HG03460 (cell line): Measurements from ENCODE around the gene JMJD6.
"Not testable (repeated sequence)": the region's sequence is repeated elsewhere in the genome, so short reads cannot be mapped to it uniquely, and the experiment has no call there.

Experiments
- ATAC-seq: cut with Tn5 transposase; IDR thresholded peaks from one replicate; pipeline ENCODE4 v1.9.1; 2021; ENCODE audit not compliant: unreplicated experiment

JMJD6 gene

DNA sequence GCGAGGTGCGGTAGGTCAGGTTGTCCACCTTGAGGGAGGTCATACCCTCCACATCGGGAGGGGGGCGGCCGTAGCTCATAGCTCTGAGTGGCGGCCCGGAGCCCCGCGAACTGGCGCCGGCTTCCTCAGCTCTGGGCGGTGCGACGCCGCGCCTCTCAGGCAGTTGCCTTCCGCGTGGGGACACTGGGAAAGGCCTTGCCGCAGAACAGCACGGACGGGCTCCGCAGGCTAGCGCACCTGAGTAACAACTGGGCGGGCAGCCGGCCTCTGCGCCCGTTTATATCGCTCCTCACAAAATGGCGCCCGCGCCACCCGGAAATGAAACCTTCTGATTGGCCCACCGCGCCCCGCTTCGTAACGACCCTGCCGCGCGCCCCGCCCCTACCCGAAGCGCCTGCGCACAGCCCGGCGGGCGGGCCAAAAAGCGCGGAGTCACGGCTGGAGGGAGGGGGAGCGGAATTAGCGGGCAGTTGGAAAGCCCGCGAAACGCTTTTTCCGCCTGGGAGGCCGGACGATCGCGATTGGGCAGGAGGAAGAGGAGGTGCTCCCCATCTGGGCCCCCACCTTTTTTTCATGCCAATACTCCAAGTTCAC lies 10.8 kb upstream of the JMJD6 start, which contains the start of gene SRSF2:
Gene SRSF2, minus strand, starts transcription at position 250 of the 594 bp plus-strand sequence. Its CDS starts 171 bp downstream, at position 79.
- peak; percentile 60 for ATAC-seq

DNA sequence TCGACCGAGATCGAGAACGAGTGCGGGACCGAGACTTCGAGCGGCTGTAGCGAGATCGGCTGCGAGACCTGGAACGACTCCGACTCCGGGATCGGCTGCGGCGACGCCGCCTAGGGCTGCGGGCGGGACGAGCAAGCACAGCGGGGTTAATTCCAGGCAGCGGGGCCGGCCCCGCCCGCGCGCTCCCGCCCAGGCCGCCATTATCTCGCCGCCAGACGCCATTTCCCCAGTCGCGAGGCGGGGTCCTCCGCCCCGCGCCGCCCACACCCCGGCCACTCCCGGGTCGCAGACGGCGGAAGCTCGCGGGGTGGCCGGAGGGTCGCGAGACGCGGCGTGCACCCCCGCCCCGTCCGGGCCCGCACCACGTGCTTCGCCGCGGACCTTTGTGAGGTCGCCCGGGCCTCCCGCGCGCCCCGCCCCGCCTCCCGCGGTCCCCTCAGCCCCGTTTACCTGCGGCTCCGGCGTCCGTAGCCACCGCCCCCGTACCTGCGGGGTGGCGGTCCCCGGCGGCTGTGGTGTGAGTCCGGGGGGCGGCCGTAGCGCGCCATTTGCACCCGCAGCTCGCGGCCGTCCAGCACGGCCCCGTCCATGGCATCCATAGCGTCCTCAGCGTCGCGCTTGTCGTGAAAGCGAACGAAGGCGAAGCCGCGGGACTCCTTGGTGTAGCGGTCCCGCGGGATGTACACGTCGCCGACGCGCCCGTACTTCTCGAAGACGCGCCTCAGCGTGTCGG lies 10.1 kb upstream of the JMJD6 start:
- ATAC-seq = peak; percentile 19

DNA sequence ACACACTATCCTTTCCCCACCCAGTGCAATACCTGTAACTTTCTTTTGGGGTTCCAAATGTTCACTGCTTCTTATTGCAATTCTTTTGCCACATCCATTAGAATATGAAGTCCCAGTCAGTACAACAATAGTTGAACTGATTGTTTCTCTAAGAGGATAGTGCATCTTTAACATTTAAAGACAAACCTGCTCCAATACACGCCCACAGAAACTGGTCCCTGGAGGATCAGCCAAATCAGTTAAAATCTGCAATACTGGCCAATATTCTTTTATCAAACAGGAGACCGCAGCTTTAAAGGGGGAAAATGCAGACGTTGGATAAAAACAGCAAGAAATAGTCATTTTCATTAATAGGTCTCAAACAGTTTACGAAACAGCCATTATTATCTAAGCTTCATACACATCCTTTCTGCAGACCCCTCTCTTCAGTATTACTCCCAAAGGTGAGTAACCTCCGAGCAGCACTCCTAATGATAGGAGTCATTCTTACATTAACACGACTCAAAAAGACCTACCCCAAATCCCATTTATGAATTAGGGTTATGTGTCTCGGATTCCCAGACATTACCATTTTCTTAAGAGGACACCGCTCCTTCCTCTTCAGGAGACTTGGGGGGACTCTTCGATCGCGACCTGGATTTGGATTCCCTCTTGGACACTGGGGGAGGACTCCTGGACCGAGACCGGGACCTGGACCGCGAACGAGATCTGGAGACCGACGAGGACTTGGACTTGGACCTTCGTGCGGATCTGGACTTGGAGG lies 9.4 kb upstream of the JMJD6 start:
- ATAC-seq = no peak

- no peak for ATAC-seq
Observed at GRCh38 chr17:76735006-76735405, 8.6 kb upstream of the JMJD6 start.

- no peak for ATAC-seq
Observed at GRCh38 chr17:76734080-76734840, 7.9 kb upstream of the JMJD6 start.

DNA sequence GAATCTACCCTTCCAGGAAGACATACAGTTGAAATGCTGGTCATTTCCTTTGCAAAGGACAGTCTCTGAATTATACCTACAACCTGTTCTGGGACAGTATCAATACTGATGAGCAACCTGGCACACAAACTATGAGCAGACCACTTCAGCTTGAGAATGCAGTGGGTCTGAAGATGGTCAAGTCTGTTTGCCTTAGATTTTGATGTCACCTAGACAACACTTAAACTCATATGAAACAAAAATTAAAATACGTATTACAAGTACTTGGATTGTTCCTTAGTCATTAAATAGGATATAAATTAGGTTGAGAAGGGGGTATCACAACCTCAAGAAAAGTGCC lies 7.2 kb upstream of the JMJD6 start:
- ATAC-seq = no peak

DNA sequence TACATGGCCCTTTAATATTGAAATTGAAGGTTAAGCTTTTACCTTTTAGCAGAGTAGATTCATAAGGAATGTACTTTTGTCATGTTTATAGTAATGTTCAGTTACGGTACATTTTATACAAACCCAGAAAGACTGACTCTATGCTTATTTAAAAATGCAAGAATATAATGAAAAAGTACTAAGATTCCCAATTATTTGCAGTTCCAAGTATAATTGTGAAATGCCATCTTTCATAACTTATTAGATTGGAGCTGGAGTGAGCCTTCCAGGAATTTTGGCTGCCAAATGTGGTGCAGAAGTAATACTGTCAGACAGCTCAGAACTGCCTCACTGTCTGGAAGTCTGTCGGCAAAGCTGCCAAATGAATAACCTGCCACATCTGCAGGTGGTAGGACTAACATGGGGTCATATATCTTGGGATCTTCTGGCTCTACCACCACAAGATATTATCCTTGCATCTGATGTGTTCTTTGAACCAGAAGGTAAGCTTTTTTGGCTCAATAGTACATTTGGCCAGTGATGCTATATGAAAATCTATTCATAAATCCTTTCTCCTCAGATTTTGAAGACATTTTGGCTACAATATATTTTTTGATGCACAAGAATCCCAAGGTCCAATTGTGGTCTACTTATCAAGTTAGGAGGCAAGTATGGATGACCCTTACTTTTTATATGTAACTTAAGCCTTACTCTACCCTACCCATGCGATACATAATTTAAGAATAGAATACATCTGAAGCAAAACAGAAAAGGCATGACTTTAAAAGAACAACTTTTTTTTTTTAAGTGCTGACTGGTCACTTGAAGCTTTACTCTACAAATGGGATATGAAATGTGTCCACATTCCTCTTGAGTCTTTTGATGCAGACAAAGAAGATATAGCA lies 6.6 kb upstream of the JMJD6 start:
- ATAC-seq = no peak

DNA sequence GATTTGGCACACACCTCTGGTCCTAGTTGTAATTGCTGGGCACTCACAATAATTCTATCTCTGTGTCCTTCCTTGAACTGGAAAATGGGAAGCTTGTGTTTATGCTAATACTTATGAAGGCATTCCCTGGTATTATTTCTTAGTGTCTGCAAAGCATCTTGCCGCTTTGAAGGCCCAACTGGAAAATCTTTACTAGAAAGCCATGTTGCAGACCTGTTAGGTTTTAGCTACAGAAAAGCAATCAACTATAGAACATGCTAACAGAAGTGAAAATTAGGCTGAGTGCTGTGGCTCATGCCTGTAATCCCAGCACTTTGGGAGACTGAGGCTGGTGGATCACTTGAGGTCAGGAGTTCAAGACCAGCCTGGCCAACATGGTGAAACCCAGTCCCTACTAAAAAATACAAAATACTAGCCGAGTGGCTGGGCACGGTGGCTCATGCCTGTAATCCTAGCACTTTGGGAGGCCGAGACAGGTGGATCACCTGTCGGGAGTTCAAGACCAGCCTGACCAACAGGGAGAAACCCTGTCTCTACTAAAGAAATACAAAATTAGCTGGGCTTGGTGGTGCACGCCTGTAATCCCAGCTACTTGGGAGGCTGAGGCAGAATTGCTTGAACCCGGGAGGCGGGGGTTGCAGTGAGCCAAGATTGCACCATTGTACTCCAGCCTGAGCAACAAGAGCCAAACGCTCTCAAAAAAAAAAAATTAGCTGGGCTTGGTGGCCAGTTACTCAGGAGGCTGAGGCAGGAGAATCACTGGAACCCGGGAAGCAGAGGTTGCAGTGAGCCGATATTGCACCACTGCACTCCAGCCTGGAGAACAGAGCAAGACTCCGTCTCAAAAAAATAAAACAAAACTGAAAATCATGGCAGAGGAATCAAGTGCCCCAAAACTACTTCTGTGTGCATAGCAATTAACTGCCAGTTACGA lies 5.7 kb upstream of the JMJD6 start:
- ATAC-seq = not testable (repeated sequence)

DNA sequence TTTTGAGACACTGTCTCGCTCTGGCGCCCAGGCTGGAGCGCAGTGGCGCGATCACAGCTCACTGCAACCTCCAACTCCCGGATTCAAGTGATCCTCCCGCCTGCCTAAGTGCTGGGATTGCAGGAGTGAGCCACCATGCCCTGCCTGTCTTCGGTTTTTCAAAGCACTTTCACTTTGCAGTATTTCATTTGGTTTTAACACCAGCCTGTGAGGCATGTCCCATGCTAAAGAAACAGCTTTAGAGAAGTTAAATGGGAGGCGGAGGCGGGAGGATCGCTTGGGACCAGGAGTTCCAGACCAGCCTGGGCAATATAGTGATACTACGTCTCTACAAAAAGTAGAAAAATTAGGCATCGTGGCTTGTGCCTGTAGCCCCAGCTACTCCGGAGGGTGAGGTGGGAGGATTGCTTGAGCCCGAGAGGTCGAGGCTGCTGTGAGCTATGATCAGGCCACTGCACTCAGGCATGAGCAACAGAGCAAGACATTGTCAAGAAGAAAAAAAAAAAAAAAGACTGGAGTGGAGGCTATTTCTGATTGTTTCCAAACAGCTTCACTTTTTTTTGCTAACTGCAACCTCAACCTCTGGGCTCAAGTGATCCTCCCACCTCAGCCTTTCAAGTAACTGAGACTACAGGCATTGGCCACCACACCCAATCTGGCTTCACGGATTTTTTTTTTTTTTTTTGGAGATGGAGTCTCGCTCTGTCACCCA lies 1.5 kb upstream of the JMJD6 start:
- ATAC-seq = no peak

- peak; percentile 40 for ATAC-seq
Observed at GRCh38 chr17:76726776-76727718, 641 bp upstream of the JMJD6 start, which contains the start of gene METTL23. Gene METTL23 (plus strand): TSS chr17:76726839. CDS start chr17:76729711, 2,872 bp downstream.

DNA sequence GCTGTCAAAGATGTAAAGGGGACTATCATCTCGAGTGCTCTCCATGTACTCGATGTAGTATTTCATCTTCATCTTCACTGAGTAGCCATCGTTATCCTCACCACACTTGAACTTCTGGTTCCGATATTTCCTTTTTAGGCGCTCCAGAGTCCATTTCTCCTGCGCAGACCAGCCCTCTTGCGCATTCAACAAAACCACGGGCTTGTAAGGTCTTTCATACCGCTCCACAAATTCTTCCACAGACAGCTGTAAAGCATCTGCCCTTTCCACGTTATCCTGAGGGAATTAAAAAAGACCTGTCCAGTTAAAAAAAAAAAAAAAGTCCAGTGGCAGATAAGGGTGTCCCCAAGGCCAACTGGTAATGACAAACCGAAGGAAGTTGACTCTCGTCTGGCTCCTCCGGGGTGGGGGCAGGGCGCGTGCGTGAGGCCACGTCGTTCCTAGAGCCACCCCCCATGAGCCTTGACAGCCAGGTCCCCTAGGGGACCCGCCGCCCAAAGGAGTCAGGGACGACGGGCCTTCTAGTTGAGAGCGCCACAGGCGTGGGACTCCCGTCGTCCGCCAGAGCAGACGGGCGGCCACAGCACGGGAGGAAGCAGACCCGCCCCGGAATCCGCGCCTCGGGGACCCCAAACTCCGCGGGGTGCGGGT lies 701 bp downstream of the JMJD6 start:
- peak; percentile 22 for ATAC-seq

DNA sequence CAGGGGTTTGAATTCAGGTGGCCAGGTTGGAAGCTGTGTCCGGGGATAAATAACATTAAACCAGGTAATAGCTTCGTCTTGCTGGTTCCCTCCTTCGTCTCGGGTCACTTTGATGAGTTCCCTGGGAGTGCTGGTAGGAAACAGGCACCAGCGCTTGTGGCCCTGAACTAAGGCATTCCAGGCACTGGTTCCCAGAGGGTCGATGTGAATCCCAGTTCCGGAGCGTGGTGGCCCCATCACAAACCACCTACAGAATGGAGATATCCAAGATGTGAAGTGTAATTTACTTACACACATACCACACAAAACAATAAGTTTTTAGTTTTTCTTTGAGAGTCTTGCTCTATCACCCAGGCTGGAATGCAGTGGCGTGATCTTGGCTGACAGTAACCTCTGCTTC lies 2.6 kb downstream of the JMJD6 start:
- no peak for ATAC-seq

DNA sequence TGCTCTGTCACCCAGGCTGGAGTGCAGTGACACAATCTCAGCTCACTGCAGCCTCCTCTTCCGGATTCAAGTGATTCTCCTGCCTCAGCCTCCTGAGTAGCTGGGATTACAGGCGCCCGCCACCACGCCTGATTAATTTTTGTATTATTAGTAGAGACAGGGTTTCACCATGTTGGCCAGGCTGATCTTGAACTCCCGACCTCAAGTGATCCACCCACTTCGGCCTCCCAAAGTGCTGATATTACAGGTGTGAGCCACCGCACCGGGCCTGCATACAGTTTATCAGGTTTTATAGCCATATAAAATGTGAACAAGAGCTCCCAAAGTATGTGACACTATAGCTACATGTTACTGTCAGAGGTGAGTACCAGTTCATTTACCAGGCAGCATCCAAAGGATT lies 3.4 kb downstream of the JMJD6 start:
- ATAC-seq = not testable (repeated sequence)

DNA sequence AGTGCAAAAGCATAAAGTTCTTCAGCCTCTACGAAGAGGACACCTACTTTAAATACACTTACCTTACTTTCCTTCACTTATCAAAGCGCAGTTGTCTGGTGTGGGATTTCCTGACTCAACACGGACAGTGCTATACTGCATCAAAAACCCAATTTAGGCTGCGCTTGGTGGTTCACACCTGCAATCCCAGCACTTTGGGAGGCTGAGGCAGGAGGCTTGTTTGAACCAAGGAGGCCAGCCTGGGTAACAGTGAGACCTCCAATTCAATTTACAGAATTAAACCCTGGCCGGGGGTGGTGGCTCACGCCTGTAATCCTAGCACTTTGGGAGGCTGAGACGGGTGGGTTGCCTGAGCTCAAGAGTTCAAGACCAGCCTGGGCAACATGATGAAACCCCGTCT lies 4.1 kb downstream of the JMJD6 start:
- ATAC-seq = no peak

DNA sequence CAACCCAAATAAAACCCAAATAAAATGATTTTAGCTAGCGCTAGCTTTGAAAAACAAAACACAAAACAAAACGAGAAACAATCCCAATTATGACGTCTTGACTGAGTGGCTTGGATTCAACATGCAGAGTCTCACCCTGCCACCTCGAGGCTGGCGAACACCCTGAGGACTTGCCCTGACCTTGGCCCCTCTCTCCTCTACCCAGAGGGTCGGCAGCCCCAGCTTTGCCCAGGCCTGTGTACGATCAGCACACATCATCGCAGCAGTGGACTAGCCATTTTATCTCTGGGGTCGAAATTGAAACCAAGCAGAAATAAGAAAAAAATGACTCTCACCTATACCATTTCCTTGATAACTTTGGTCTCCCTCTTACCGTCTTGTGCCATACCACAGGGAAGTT lies 4.9 kb downstream of the JMJD6 start:
- ATAC-seq = no peak

GRCh38 chr17:76720941-76721340 lies 5.5 kb downstream of the JMJD6 start:
- no peak for ATAC-seq

DNA sequence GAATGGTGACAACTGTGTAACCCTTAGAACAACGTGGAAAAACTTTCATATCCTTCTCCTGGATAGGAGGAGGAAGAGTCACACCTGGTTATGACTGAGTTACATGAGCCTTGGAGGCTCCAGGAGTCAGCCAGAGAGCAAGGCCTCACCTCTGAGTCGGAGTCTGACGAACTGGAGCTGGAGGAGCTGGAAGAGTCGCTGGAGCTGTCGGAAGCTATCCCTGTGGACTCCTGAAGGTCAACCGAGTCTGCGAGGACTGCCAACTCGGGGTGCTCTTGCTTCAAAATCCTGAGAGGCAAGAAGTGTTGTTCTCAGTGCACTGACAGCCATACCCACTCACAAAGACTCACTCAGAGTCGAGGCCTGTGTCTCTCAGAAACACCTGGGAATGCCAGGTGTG lies 6.2 kb downstream of the JMJD6 start:
- no peak for ATAC-seq
